ENCODE data around the gene SCUBE3.

The SCUBE3 gene

GRCh38 chr6:35260591-35261570, 47.1 kb downstream of the SCUBE3 start:
- DNase-seq = peak in 3 of 10 donors; percentile 33 to 79 (median 79)
- intact Hi-C loops (cut with DNase I) = no loop called here

- DNase-seq = no peak
- intact Hi-C loops (cut with DNase I) = no loop called here
Measured at GRCh38 chr6:35262596-35262995, 48.8 kb downstream of the SCUBE3 start.

GRCh38 chr6:35264550-35265274, 51.0 kb downstream of the SCUBE3 start:
- intact Hi-C loops (cut with DNase I) = no loop called here
- DNase-seq = no peak

- intact Hi-C loops (cut with DNase I) = no loop called here
- DNase-seq = no peak
Measured at GRCh38 chr6:35265523-35265922, 51.8 kb downstream of the SCUBE3 start.

GRCh38 chr6:35267446-35267845, 53.7 kb downstream of the SCUBE3 start:
- intact Hi-C loops (cut with DNase I) = no loop called here
- DNase-seq = no peak

GRCh38 chr6:35267897-35268296, 54.1 kb downstream of the SCUBE3 start:
- no peak for DNase-seq
- intact Hi-C loops (cut with DNase I) = no loop called here

- intact Hi-C loops (cut with DNase I) = no loop called here
- DNase-seq = no peak
Measured at GRCh38 chr6:35272005-35272404, 58.2 kb downstream of the SCUBE3 start.

- no peak for DNase-seq
- intact Hi-C loops (cut with DNase I) = no loop called here
Measured at GRCh38 chr6:35273822-35274559, 60.2 kb downstream of the SCUBE3 start.

GRCh38 chr6:35275744-35276260, 62.0 kb downstream of the SCUBE3 start:
- DNase-seq = no peak
- intact Hi-C loops (cut with DNase I) = no loop called here

GRCh38 chr6:35278708-35279107, 65.0 kb downstream of the SCUBE3 start:
- DNase-seq = no peak
- intact Hi-C loops (cut with DNase I) = no loop called here

GRCh38 chr6:35280903-35281302, 67.1 kb downstream of the SCUBE3 start:
- intact Hi-C loops (cut with DNase I) = no loop called here
- DNase-seq = no peak

GRCh38 chr6:35282472-35282871, 68.7 kb downstream of the SCUBE3 start:
- DNase-seq = no peak
- intact Hi-C loops (cut with DNase I) = no loop called here

- intact Hi-C loops (cut with DNase I) = no loop called here
- DNase-seq = no peak
Measured at GRCh38 chr6:35283361-35283760, 69.6 kb downstream of the SCUBE3 start.

- intact Hi-C loops (cut with DNase I) = no loop called here
- no peak for DNase-seq
Measured at GRCh38 chr6:35287671-35288396, 74.1 kb downstream of the SCUBE3 start.

- intact Hi-C loops (cut with DNase I) = no loop called here
- no peak for DNase-seq
Measured at GRCh38 chr6:35288834-35289233, 75.1 kb downstream of the SCUBE3 start.

GRCh38 chr6:35291491-35291890, 77.7 kb downstream of the SCUBE3 start:
- intact Hi-C loops (cut with DNase I) = no loop called here
- no peak for DNase-seq

GRCh38 chr6:35292494-35292893, 78.7 kb downstream of the SCUBE3 start:
- DNase-seq = no peak
- intact Hi-C loops (cut with DNase I) = no loop called here

- intact Hi-C loops (cut with DNase I) = no loop called here
Measured at GRCh38 chr6:35293681-35294080, 79.9 kb downstream of the SCUBE3 start.

GRCh38 chr6:35294308-35294945, 80.7 kb downstream of the SCUBE3 start:
- peak in 7 of 10 donors; percentile 38 to 91 (median 47) for DNase-seq
- intact Hi-C loops (cut with DNase I) = no loop called here

More at GRCh38 chr6:35293681-35294080, 79.9 kb downstream of the SCUBE3 start:
- no peak for DNase-seq
